HG03378 (cell line): ENCODE data around the gene LNP1.
A peak's percentile ranks its signal among the peaks of the same experiment; 100 is the strongest.
"Not testable (repeated sequence)": the region's sequence is repeated elsewhere in the genome, so short reads cannot be mapped to it uniquely, and the experiment has no call there.

Source experiments
- ATAC-seq: cut with Tn5 transposase; IDR thresholded peaks from one replicate; pipeline ENCODE4 v1.9.1; 2021; ENCODE audit warnings: mild to moderate bottlenecking, moderate library complexity; ENCODE audit not compliant: unreplicated experiment

The LNP1 gene

GRCh38 chr3:100471444-100471843 is 70.1 kb downstream of the LNP1 start:
- ATAC-seq = no peak

- not testable (repeated sequence) for ATAC-seq
These were observed 76.6 kb downstream of the LNP1 start for GRCh38 chr3:100477851-100478360.

- not testable (repeated sequence) for ATAC-seq
These were observed 77.2 kb downstream of the LNP1 start for GRCh38 chr3:100478521-100478920.

- no peak for ATAC-seq
These were observed 78.7 kb downstream of the LNP1 start for GRCh38 chr3:100480081-100480480.

- no peak for ATAC-seq
These were observed 80.8 kb downstream of the LNP1 start for GRCh38 chr3:100482176-100482575.

GRCh38 chr3:100483529-100483928 is 82.2 kb downstream of the LNP1 start:
- no peak for ATAC-seq

- ATAC-seq = no peak
These were observed 85.5 kb downstream of the LNP1 start for GRCh38 chr3:100486808-100487207.

GRCh38 chr3:100489118-100489517 is 87.8 kb downstream of the LNP1 start:
- no peak for ATAC-seq

GRCh38 chr3:100492059-100493006 is 91.0 kb downstream of the LNP1 start, which contains the start of gene TMEM45A:
TSS of gene TMEM45A (plus strand) at chr3:100492619. CDS start at chr3:100555212, 62,593 bp downstream.
- ATAC-seq = peak; percentile 90

GRCh38 chr3:100496711-100497261 is 95.4 kb downstream of the LNP1 start:
- peak; percentile 53 for ATAC-seq

- ATAC-seq = no peak
These were observed 98.3 kb downstream of the LNP1 start for GRCh38 chr3:100499651-100500050.

GRCh38 chr3:100500320-100500880 is 99.1 kb downstream of the LNP1 start:
- ATAC-seq = no peak

- peak; percentile 82 for ATAC-seq
These were observed 102.1 kb downstream of the LNP1 start for GRCh38 chr3:100503448-100503847.
